ENCODE data around the gene PLXNC1. TPM values are rescaled to one million over a fixed set of nuclear protein-coding genes. Genes with fewer than 3 reads are reported as not detected.

The PLXNC1 gene
- total and polyA plus RNA-seq, 9 of the 15 experiments (the other 6 are each of a cell fraction or from before 2014, with no cell fraction given), result 0.08 to 0.87 (median 0.28) TPM

DNA sequence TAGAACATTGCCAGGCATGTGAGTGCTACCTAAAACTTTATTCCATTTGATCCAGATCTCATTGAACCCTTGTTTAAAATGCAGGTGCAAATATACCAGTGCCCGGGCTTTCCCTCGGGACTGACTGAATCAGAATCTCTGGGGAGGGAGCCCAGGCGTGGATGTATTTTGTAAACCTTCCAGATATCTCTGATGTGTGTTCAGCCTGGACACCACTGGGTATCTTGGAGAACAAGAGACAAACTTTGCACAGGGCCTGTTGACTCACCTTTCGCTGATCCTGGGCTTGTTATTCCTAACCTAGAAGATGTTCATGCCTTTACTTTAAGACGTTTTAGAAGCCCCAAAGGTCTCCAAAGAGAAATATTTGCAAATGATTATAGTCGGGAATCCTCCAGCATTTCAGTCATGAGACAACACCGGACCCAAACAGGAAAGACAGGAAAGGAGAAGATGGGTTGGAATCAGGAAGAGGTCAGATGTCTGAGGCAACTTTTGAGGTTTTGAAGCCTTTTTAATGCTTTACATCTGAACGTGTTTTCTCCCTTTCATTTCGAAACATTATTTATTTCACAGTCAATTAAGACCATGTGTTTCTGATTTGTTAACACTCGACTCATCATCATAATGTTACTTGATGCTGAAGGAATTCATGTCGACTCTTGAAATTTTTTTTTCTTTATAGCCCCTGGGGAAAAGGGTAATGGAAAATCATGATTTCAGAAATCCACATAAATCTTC lies 118.6 kb downstream of the PLXNC1 start:
- no peak overlapping the region for H3K4me2 ChIP-seq (ENCODE audit: insufficient read depth, low read length)
- H3K27ac ChIP-seq (ENCODE audit: extremely low read depth, low read depth, low read length), result no peak overlapping the region
- WGBS (ENCODE audit: insufficient coverage, low coverage, missing lambda C conversion rate), result 4% methylated on average over 11 of the region's 11 CpGs
- DNase-seq (ENCODE audit: extremely low read depth in 1 of 4, low spot score in 3 of 4), result no peak
- H4K20me1 ChIP-seq (replicated peaks; ENCODE audit: control insufficient read depth, insufficient read depth, low read length), result no peaks in the 10 kb centered on the region
- in situ Hi-C loops (cut with MboI), result no loop called here
- H3K4me1 ChIP-seq (replicated peaks in 1 of 2; ENCODE audit: control insufficient read depth in 2 of 2, insufficient read depth in 2 of 2, low read length in 2 of 2), result peaks cover 10 to 11% of the 10 kb centered on the region in 2 experiments; a peak in 4 of 5 replicates
- intact Hi-C loops (cut with micrococcal nuclease), result no loop called here
- H3K27me3 ChIP-seq (ENCODE audit: control insufficient read depth in 2 of 2, insufficient read depth in 2 of 2, low read length in 2 of 2), result peaks cover 33 to 48% of the 10 kb centered on the region in 2 experiments
- no peaks in the 10 kb centered on the region for H3K79me2 ChIP-seq (ENCODE audit: control insufficient read depth, insufficient read depth, low read length)
- no peak overlapping the region for H2AFZ ChIP-seq (ENCODE audit: low read depth, low read length)
- POLR2A ChIA-PET, result no interaction called here
- CTCF ChIA-PET (ENCODE audit: low intra/inter-chr PET ratio), result no interaction called here
- H3K9ac ChIP-seq (ENCODE audit: insufficient read depth in 1 of 2, low read depth in 2 of 2, low read length in 2 of 2), result no peak overlapping the region
- H3K9me1 ChIP-seq (ENCODE audit: control insufficient read depth, insufficient read depth, low read length), result no peaks in the 10 kb centered on the region
- no peaks in the 10 kb centered on the region for H3K9me3 ChIP-seq (replicated peaks; ENCODE audit: control insufficient read depth, insufficient read depth, low read depth, low read length)
- FAIRE-seq, result no peak
- H3K4me3 ChIP-seq, result no peak overlapping the region
- H3K36me3 ChIP-seq (ENCODE audit: control insufficient read depth, insufficient read depth, low read length), result no peaks in the 10 kb centered on the region
- no TSS peak for BruUV-seq (replicated peaks)
- no peak for ATAC-seq
- TF ChIP-seq XRCC5 (IDR thresholded peaks at IDR 0.05; ENCODE audit: low read depth, low read length) (no peak), ZNF347 (CRISPR knock-in tag; IDR thresholded peaks at IDR 0.05; ENCODE audit: low read depth) (no peak), NCOA4 (IDR thresholded peaks at IDR 0.05; ENCODE audit: partially characterized antibody) (no peak), ZNF174 (CRISPR knock-in tag; IDR thresholded peaks at IDR 0.05) (no peak), ZNF140 (CRISPR knock-in tag; IDR thresholded peaks at IDR 0.05) (no peak), FOXK1 (CRISPR knock-in tag; IDR thresholded peaks at IDR 0.05; ENCODE audit: borderline replicate concordance) (no peak), STAG1 (CRISPR knock-in tag; IDR thresholded peaks at IDR 0.05; ENCODE audit: borderline replicate concordance) (no peak), SIN3A (IDR thresholded peaks at IDR 0.05; ENCODE audit: borderline replicate concordance in 2 of 2, control insufficient read depth in 1 of 2, low read depth in 2 of 2, low read length in 2 of 2) (no peak), TCF7L2 (IDR thresholded peaks at IDR 0.05; ENCODE audit: low read depth, low read length) (no peak), RBM25 (IDR thresholded peaks at IDR 0.05; ENCODE audit: low read depth, low read length, severe bottlenecking) (no peak), ZFPM2 (CRISPR knock-in tag; IDR thresholded peaks at IDR 0.05) (no peak), ZNF436 (CRISPR knock-in tag; IDR thresholded peaks at IDR 0.05) (no peak), ILK (tag; IDR thresholded peaks at IDR 0.05; ENCODE audit: borderline replicate concordance, low read depth) (no peak), MEF2D (tag; conservative IDR thresholded peaks at IDR 0.05; ENCODE audit: low read depth) (no peak)
- TF ChIP-seq, protein P1, sequence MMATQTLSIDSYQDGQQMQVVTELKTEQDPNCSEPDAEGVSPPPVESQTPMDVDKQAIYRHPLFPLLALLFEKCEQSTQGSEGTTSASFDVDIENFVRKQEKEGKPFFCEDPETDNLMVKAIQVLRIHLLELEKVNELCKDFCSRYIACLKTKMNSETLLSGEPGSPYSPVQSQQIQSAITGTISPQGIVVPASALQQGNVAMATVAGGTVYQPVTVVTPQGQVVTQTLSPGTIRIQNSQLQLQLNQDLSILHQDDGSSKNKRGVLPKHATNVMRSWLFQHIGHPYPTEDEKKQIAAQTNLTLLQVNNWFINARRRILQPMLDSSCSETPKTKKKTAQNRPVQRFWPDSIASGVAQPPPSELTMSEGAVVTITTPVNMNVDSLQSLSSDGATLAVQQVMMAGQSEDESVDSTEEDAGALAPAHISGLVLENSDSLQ (IDR thresholded peaks at IDR 0.05), result no peak
- TF ChIP-seq, protein P2, sequence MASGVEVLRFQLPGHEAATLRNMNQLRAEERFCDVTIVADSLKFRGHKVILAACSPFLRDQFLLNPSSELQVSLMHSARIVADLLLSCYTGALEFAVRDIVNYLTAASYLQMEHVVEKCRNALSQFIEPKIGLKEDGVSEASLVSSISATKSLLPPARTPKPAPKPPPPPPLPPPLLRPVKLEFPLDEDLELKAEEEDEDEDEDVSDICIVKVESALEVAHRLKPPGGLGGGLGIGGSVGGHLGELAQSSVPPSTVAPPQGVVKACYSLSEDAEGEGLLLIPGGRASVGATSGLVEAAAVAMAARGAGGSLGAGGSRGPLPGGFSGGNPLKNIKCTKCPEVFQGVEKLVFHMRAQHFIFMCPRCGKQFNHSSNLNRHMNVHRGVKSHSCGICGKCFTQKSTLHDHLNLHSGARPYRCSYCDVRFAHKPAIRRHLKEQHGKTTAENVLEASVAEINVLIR (CRISPR knock-in tag; IDR thresholded peaks at IDR 0.05), result no peak
- TF ChIP-seq, protein P3, sequence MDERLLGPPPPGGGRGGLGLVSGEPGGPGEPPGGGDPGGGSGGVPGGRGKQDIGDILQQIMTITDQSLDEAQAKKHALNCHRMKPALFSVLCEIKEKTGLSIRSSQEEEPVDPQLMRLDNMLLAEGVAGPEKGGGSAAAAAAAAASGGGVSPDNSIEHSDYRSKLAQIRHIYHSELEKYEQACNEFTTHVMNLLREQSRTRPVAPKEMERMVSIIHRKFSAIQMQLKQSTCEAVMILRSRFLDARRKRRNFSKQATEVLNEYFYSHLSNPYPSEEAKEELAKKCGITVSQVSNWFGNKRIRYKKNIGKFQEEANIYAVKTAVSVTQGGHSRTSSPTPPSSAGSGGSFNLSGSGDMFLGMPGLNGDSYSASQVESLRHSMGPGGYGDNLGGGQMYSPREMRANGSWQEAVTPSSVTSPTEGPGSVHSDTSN (CRISPR knock-in tag; IDR thresholded peaks at IDR 0.05; ENCODE audit: low read depth), result no peak
- TF ChIP-seq, protein P3 (tag; conservative IDR thresholded peaks at IDR 0.05; ENCODE audit: low read depth), result no peak

All from K562 (cell line).